ENCODE data around the gene SPSB2.

SPSB2 gene

DNA sequence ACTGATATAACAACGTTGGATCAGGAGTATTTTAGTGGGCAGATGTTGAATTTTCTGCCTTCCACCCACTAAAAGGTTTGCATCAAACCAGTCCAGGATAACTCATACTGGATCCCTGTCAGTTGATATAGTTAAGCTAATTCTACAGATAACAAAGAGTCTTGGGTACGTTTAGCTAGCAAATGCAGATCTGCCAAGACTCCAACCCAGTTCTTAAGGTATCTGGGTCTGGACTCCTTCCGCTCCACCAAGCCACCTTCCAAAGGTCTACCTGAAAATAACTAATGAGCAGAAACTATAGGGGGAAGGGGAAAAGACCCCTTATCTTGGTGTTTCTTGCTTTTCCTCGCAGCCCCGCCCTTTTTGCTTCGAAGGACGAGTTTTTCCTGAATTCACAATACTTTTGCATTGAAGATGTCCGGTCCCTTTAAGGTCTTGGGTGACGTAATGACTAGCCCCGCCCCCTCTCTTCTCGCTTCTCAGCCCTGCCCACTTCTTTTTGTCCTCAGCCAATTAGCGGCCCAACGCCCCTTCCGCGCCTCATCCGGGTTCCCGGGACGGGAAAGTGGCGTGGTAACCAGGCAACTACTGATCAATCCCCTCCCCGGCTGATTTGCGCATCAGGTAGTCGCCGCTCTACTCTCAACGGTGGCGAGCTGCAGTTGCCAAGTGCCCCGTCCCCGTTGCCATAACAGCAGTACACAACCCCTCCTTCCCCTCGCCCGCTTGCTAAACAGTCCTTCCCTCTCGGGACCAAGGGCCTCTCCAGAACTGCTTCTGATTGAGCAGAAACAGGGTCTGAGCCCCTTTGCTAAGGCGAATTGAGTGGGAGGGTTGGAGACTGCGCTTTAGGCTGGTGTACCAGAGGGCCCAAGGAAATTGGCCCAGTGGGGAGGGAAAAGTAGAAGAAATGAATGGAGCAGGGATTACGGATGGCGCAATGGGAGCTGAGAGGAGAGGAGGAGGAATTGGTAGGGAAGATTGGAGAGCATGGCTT lies 31.5 kb upstream of the SPSB2 start, which contains the start of gene LRRC23:
Gene LRRC23 (plus strand): TSS at position 543 of the 997 bp plus-strand sequence. CDS start 812 bp downstream, outside the sequence.
- TF ChIP-seq FOXP2 (optimal IDR thresholded peaks at IDR 0.05; ENCODE audit: borderline replicate concordance, extremely low read depth, extremely low read length, insufficient read depth): no peak
- no peak for TF ChIP-seq SIN3A (IDR thresholded peaks at IDR 0.05; ENCODE audit: borderline replicate concordance, insufficient read depth, low read length)

DNA sequence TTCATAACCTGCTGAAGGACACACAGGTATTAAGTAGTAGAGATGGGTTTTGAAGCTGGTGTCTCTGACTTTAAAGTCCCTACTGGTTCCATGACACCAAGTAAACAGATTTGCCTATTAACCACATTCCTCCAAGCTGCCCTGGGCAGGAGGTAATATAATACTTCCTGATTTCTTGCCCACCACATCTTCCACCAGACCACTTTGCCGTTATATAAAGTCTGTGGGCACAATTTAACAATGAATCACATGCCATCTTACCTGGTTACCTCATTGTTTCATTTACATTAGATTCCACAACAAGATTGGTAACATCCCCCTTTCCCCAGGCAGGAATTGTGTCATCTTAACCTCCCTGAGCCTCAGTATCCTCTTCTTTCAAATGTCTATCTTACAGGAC lies 30.6 kb upstream of the SPSB2 start:
- TF ChIP-seq TAF1 (IDR thresholded peaks at IDR 0.05; ENCODE audit: borderline replicate concordance, insufficient read depth, low read length) (no peak), FOXP2 (optimal IDR thresholded peaks at IDR 0.05; ENCODE audit: borderline replicate concordance, extremely low read depth, extremely low read length, insufficient read depth) (no peak), SIN3A (IDR thresholded peaks at IDR 0.05; ENCODE audit: borderline replicate concordance, insufficient read depth, low read length) (no peak), POLR2AphosphoS5 (IDR thresholded peaks at IDR 0.05; ENCODE audit: low read depth, low read length) (no peak)
- TF ChIP-seq, protein P1, sequence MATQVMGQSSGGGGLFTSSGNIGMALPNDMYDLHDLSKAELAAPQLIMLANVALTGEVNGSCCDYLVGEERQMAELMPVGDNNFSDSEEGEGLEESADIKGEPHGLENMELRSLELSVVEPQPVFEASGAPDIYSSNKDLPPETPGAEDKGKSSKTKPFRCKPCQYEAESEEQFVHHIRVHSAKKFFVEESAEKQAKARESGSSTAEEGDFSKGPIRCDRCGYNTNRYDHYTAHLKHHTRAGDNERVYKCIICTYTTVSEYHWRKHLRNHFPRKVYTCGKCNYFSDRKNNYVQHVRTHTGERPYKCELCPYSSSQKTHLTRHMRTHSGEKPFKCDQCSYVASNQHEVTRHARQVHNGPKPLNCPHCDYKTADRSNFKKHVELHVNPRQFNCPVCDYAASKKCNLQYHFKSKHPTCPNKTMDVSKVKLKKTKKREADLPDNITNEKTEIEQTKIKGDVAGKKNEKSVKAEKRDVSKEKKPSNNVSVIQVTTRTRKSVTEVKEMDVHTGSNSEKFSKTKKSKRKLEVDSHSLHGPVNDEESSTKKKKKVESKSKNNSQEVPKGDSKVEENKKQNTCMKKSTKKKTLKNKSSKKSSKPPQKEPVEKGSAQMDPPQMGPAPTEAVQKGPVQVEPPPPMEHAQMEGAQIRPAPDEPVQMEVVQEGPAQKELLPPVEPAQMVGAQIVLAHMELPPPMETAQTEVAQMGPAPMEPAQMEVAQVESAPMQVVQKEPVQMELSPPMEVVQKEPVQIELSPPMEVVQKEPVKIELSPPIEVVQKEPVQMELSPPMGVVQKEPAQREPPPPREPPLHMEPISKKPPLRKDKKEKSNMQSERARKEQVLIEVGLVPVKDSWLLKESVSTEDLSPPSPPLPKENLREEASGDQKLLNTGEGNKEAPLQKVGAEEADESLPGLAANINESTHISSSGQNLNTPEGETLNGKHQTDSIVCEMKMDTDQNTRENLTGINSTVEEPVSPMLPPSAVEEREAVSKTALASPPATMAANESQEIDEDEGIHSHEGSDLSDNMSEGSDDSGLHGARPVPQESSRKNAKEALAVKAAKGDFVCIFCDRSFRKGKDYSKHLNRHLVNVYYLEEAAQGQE (IDR thresholded peaks at IDR 0.05; ENCODE audit: insufficient read depth in 1 of 2, low read depth in 2 of 2, low read length in 2 of 2): no peak

DNA sequence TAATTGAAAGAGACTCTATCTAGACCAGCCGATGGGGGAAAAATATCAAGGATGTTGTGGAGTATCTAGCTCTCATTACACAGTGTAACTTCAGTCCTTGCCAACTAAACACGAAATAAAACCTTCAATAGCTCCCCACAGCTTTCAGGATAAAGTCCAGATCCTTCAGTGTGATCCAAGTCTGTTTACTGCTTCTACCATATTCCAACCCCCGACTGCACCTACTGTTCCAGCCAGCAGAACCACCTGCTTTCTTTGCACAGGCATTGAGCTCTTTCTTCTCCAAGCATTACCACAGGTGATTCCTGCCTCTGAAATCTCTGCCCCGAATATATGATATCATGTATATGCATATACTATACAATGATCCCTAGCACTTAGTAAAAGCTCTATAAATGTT lies 29.3 kb upstream of the SPSB2 start:
- TF ChIP-seq, protein P1 (IDR thresholded peaks at IDR 0.05; ENCODE audit: insufficient read depth in 1 of 2, low read depth in 2 of 2, low read length in 2 of 2): no peak
- TF ChIP-seq FOXP2 (optimal IDR thresholded peaks at IDR 0.05; ENCODE audit: borderline replicate concordance, extremely low read depth, extremely low read length, insufficient read depth): no peak
- TF ChIP-seq POLR2AphosphoS5 (IDR thresholded peaks at IDR 0.05; ENCODE audit: low read depth, low read length): no peak
- no peak for TF ChIP-seq SIN3A (IDR thresholded peaks at IDR 0.05; ENCODE audit: borderline replicate concordance, insufficient read depth, low read length)
- TF ChIP-seq TAF1 (IDR thresholded peaks at IDR 0.05; ENCODE audit: borderline replicate concordance, insufficient read depth, low read length): no peak

DNA sequence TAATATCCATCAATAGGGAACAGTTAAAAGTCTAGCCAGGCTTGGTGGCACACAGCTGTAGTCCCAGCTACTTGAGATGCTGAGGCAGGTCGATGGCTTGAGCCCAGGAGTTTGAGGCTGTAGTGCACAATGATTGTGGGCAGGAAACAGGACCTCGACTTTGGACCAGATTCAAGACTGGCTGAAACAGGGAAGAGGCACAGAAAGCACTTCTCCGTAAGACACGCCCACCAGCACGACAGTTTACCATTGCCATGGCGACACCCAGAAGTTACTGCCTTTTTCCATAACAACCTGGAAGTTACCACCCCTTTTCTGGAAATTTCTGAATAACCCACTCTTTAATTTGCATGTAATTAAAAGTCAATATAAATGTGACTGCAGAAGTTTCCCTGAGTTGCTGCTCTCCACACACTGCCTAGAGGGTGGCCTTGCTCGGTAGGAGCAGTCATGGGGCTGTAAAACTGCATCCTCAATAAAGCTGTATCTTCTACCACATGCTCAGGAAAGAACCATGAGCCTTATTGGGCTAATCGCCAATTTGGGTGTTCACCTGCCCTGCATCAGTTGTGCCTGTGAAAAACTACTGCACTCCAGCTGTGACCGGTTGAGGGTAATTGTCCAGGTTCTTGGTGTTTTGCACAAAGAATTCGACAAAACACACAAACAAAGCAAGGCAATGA lies 26.9 kb upstream of the SPSB2 start:
- TF ChIP-seq, protein P1 (IDR thresholded peaks at IDR 0.05; ENCODE audit: insufficient read depth in 1 of 2, low read depth in 2 of 2, low read length in 2 of 2): no peak
- TF ChIP-seq TAF1 (IDR thresholded peaks at IDR 0.05; ENCODE audit: borderline replicate concordance, insufficient read depth, low read length) (no peak), SIN3A (IDR thresholded peaks at IDR 0.05; ENCODE audit: borderline replicate concordance, insufficient read depth, low read length) (no peak), POLR2AphosphoS5 (IDR thresholded peaks at IDR 0.05; ENCODE audit: low read depth, low read length) (no peak), FOXP2 (optimal IDR thresholded peaks at IDR 0.05; ENCODE audit: borderline replicate concordance, extremely low read depth, extremely low read length, insufficient read depth) (no peak)

DNA sequence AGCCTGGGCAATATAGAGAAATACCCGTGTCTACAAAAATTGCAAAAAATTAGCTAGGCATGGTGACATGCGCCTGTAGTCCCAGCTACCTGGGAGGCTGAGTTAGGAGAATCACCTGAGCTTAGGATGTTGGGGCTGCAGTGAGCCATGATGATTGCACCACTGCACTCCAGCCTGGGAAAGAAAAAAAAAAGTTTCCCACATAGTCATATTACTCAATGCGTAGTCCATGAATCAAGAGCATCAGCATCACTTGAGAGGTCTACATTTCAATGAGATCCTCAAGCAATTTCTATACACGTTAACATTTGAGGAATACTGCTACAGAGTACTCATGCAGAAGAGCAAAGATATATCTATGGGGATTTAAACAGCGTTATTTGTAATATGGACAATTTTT lies 26.3 kb upstream of the SPSB2 start:
- TF ChIP-seq SIN3A (IDR thresholded peaks at IDR 0.05; ENCODE audit: borderline replicate concordance, insufficient read depth, low read length) (no peak), FOXP2 (optimal IDR thresholded peaks at IDR 0.05; ENCODE audit: borderline replicate concordance, extremely low read depth, extremely low read length, insufficient read depth) (no peak)
- TF ChIP-seq, protein P1 (IDR thresholded peaks at IDR 0.05; ENCODE audit: insufficient read depth in 1 of 2, low read depth in 2 of 2, low read length in 2 of 2): no peak
